ENCODE data around the gene PAX8. TPM values are rescaled to one million over a fixed set of nuclear protein-coding genes. Genes with fewer than 3 reads are reported as not detected.

Gene PAX8
- total and polyA plus RNA-seq, 10 donors: 0.06 to 2.8 (median 1.0) TPM

DNA sequence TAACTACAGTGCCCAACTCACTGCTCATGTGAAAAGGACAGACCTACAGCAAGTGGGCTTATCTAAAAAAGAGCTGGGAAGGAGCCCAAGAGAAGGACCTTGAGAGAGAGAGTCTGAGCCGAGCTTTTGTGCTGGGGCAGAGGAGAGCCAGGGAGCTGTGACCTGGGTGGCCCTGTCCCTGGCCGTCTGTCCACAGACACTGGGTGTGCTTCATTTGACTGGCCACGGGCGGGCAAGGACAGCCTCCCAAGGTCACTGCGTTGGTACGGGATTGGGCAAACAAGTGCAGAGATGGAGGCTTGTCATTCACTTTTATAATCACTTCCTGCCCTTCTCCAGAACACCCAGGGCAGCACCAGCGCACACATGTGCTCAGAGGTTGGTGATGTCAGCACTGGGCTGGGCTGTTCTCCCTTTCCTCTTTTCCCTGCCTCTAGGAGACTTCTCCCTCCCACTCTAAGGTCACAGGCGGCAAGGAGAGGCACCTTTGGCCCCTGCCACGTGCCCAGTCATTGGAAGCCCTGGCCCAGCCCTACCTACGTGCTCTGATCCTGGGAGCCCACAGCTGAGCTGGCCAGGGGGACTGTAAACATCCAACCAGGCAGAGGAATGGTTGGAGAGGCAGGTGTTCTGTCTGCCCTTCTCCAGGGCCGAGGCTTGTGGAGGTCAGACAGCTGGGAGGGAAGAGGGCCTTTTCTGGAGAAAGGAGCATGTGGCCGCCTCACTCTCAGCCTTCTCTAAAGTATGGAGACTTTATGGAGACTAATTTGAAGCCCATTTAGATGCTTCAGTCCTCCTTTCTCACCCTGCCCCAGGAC is 111.4 kb downstream of the PAX8 start:
- 52 to 60% (median 58%) methylated on average over 12 of the region's 12 CpGs for WGBS, 5 donors
- no peak overlapping the region for H3K4me3 ChIP-seq
- H3K9me3 ChIP-seq: no peaks in the 10 kb centered on the region
- peaks cover 16 to 63% (median 42%) of the 10 kb centered on the region in 6 donors for H3K4me1 ChIP-seq
- DNase-seq: peak; percentile 80
- no peaks in the 10 kb centered on the region for H3K36me3 ChIP-seq
- no peaks in the 10 kb centered on the region for H3K27me3 ChIP-seq (replicated peaks in 1 of 7)
- peak overlapping the region in 6 of 8 donors; percentile 22 to 85 (median 76) for H3K27ac ChIP-seq
- TF ChIP-seq POLR2A (IDR thresholded peaks at IDR 0.05) (no peak), POLR2AphosphoS5 (IDR thresholded peaks at IDR 0.05) (peak in 2 of 3 donors; percentile 38 to 39)
- intact Hi-C loops (cut with DNase I; ENCODE audit: low total_unique reads): no loop called here

DNA sequence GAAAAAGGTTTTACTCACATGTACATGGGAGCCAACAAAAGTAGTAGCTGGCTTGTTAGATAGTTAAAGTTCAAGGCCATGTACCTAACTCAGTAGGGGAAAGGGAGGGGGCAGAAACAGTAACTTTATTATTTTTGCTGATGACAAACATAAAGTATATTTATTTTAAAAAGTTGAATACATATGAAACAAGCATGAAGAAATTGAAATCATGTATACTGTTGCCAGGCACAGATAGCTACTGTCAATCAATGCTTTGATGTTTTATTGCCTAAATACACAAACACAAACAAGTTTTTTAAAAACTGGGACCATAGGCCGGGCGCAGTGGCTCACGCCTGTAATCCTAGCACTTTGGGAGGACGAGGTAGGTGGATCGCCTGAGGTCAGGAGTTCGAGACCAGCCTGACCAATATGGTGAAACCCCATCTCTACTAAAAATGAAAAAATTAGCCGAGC is 112.5 kb downstream of the PAX8 start:
- DNase-seq: no peak
- H3K4me1 ChIP-seq: peaks cover 15 to 52% (median 36%) of the 10 kb centered on the region in 6 donors
- WGBS, 5 donors: 90 to 95% (median 94%) methylated on average over 7 of the region's 7 CpGs
- no peaks in the 10 kb centered on the region for H3K9me3 ChIP-seq
- TF ChIP-seq POLR2AphosphoS5 (IDR thresholded peaks at IDR 0.05): no peak
- TF ChIP-seq, protein P1, sequence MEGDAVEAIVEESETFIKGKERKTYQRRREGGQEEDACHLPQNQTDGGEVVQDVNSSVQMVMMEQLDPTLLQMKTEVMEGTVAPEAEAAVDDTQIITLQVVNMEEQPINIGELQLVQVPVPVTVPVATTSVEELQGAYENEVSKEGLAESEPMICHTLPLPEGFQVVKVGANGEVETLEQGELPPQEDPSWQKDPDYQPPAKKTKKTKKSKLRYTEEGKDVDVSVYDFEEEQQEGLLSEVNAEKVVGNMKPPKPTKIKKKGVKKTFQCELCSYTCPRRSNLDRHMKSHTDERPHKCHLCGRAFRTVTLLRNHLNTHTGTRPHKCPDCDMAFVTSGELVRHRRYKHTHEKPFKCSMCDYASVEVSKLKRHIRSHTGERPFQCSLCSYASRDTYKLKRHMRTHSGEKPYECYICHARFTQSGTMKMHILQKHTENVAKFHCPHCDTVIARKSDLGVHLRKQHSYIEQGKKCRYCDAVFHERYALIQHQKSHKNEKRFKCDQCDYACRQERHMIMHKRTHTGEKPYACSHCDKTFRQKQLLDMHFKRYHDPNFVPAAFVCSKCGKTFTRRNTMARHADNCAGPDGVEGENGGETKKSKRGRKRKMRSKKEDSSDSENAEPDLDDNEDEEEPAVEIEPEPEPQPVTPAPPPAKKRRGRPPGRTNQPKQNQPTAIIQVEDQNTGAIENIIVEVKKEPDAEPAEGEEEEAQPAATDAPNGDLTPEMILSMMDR (IDR thresholded peaks at IDR 0.05 in 8 of 11, conservative IDR thresholded peaks at IDR 0.05 in 3 of 11): no peak
- no peak for TF ChIP-seq POLR2A (IDR thresholded peaks at IDR 0.05)
- H3K27ac ChIP-seq: no peak overlapping the region
- no peak overlapping the region for H3K4me3 ChIP-seq
- H3K27me3 ChIP-seq (replicated peaks in 1 of 7): no peaks in the 10 kb centered on the region
- intact Hi-C loops (cut with DNase I; ENCODE audit: low total_unique reads): no loop called here
- H3K36me3 ChIP-seq: no peaks in the 10 kb centered on the region

Other genes with a start within 250 kb of the PAX8 start
- not detected for gene IL36B, start 226.1 kb downstream of the PAX8 start, total RNA-seq
- not detected for gene IL36B, start 226.1 kb downstream of the PAX8 start, polyA plus RNA-seq
- not detected for gene IL36RN, start 219.7 kb downstream of the PAX8 start, total RNA-seq
- gene IL36RN, start 219.7 kb downstream of the PAX8 start, polyA plus RNA-seq: not detected
- not detected for gene IL1F10, start 211.0 kb downstream of the PAX8 start, total RNA-seq
- not detected for gene IL1F10, start 211.0 kb downstream of the PAX8 start, polyA plus RNA-seq
- gene IL1RN, start 151.3 kb downstream of the PAX8 start, total RNA-seq: 10 to 100 TPM in 6 of 7 donors, 1 to 10 TPM in 1; 6.3 to 53.9 (median 21.2) TPM
- 10 to 100 TPM in 1 of 3 donors, 1 to 10 TPM in 2; 1.9 to 11.1 (median 5.9) TPM for gene IL1RN, start 151.3 kb downstream of the PAX8 start, polyA plus RNA-seq
- 100 to 1,000 TPM in 4 of 7 donors, 10 to 100 TPM in 3; 73.1 to 154 (median 106) TPM for gene PSD4, start 105.0 kb downstream of the PAX8 start, total RNA-seq
- 10 to 100 TPM; 43.9 to 75.8 (median 74.3) TPM for gene PSD4, start 105.0 kb downstream of the PAX8 start, polyA plus RNA-seq
- 10 to 100 TPM; 27.9 to 47.4 (median 34.5) TPM for gene ZNG1B, start 158.8 kb upstream of the PAX8 start, total RNA-seq
- 10 to 100 TPM; 18.6 to 31.9 (median 29.6) TPM for gene ZNG1B, start 158.8 kb upstream of the PAX8 start, polyA plus RNA-seq
- gene FOXD4L1, start 219.7 kb upstream of the PAX8 start, total RNA-seq: under 1 TPM in 4 of 7 donors, not detected in 3; 0.13 to 0.68 (median 0.29) TPM
- under 1 TPM in 2 of 3 donors, not detected in 1; 0.13 to 0.19 TPM for gene FOXD4L1, start 219.7 kb upstream of the PAX8 start, polyA plus RNA-seq